GM10248 (cell line): ENCODE measurements around the gene SV2B.

Experiments used
- CTCF ChIA-PET: fragments of 300-600 bp; sonication (Branson Sonifier 250); formaldehyde crosslinking; extraction: SDS; loops from one replicate; lab custom pipeline; 2021; ENCODE audit warnings: antibody characterized with exemption; lab: Yijun Ruan, JAX
- POLR2A ChIA-PET: fragments of 350-650 bp; sonication (Branson Sonifier 250); formaldehyde crosslinking; extraction: SDS; loops from one replicate; lab custom pipeline; 2020; ENCODE audit warnings: antibody characterized with exemption; lab: Yijun Ruan, JAX
- DNase-seq: peaks from one replicate; pipeline ENCODE4 v3.0.0; 2012; ENCODE audit errors: extremely low spot score
- CTCF ChIP-seq: IDR thresholded peaks from 2 replicates; pipeline ENCODE4 v1.5.1; 2012; ENCODE audit warnings: mild to moderate bottlenecking, low read depth; ENCODE audit errors: extremely low read depth, missing control alignments, control extremely low read depth

SV2B gene

GRCh38 chr15:91109885-91110284 lies 9.8 kb downstream of the SV2B start:
- no peak for TF ChIP-seq CTCF
- ChIA-PET POLR2A (interaction anchor here (1.0 to 1.1 kb wide), 2 partner anchors 10 to 26 kb away, joined by 3 read pairs; partner anchors contain the start of gene SV2B), CTCF (interaction anchor here (1.3 to 5.0 kb wide), 8 partner anchors 11 to 177 kb away, joined by 3 to 27 read pairs (median 8); partner anchors contain the start of genes HDDC3 and SV2B)
- no peak for DNase-seq

- no peak for TF ChIP-seq CTCF
- DNase-seq: no peak
- ChIA-PET CTCF (interaction anchor here (1.0 to 5.0 kb wide), 9 partner anchors 9 to 178 kb away, joined by 3 to 27 read pairs (median 3); partner anchors contain the start of genes HDDC3 and SV2B), POLR2A (no interaction called here)
Measured at GRCh38 chr15:91110407-91110806, 10.3 kb downstream of the SV2B start.

- DNase-seq: no peak
- ChIA-PET CTCF (interaction anchor here (1.1 to 5.0 kb wide), 2 partner anchors 14 to 159 kb away, joined by 3 to 27 read pairs; partner anchors contain the start of gene SV2B), POLR2A (interaction anchor here (1.1 kb wide), 1 partner anchor 13 kb away, joined by 3 read pairs; the partner anchor contains the start of gene SV2B)
- no peak for TF ChIP-seq CTCF
Measured at GRCh38 chr15:91113030-91113429, 13.0 kb downstream of the SV2B start.

GRCh38 chr15:91114301-91114700 lies 14.2 kb downstream of the SV2B start:
- no peak for TF ChIP-seq CTCF
- DNase-seq: no peak
- ChIA-PET POLR2A (no interaction called here), CTCF (interaction anchor here (0.7 to 2.5 kb wide), 5 partner anchors 11 to 64 kb away, joined by 3 to 6 read pairs (median 3); partner anchors contain the start of gene SV2B)

- DNase-seq: peak; percentile 75
- TF ChIP-seq CTCF: no peak
- CTCF ChIA-PET: interaction anchor here (1.2 to 5.2 kb wide), 6 partner anchors 11 to 61 kb away, joined by 5 to 30 read pairs (median 6); no protein-coding TSS in a partner anchor
- POLR2A ChIA-PET: interaction anchor here (0.5 to 1.2 kb wide), 2 partner anchors 11 to 25 kb away, joined by 3 to 4 read pairs; no protein-coding TSS in a partner anchor
Measured at GRCh38 chr15:91116113-91117067, 16.3 kb downstream of the SV2B start.

GRCh38 chr15:91117375-91117774 lies 17.3 kb downstream of the SV2B start:
- no peak for TF ChIP-seq CTCF
- DNase-seq: no peak
- POLR2A ChIA-PET: interaction anchor here (0.7 to 1.2 kb wide), 2 partner anchors 10 to 1746 kb away, joined by 4 read pairs; no protein-coding TSS in a partner anchor
- CTCF ChIA-PET: interaction anchor here (1.1 to 5.2 kb wide), 5 partner anchors 9 to 184 kb away, joined by 5 to 30 read pairs (median 12); no protein-coding TSS in a partner anchor
